Adipose tissue (tissue), 3 donors: ENCODE data around the gene NFKBIL1. TPM values are rescaled to one million over a fixed set of nuclear protein-coding genes. Genes with fewer than 3 reads are reported as not detected.

Source experiments
- H3K27ac ChIP-seq: one replicate; pipeline ENCODE4 v1.5.1; 2013; ENCODE audit warnings: low read depth, low read length
- WGBS, 3 donors: extraction: QIAGEN DNeasy Blood & Tissue Kit; methylation state at CpG; one replicate each; pipeline ENCODE4 v1.1.7; 2013; 5-methylcytosine and 5-hydroxymethylcytosine counted together
- polyA plus RNA-seq, 3 donors: library from polyadenylated mRNA; stranded (reverse); fragments of 200-250 nt; gene quantifications; one replicate each; pipeline ENCODE4 v1.2.3, GENCODE V29; 2013
- donor health status: healthy with polysubstance abuse.
- donor health status: Bipolar disorder and iron deficiency.
- donor health status: healthy.

Gene NFKBIL1
- polyA plus RNA-seq, 3 donors: 21.5 to 40.3 (median 25.0) TPM

DNA sequence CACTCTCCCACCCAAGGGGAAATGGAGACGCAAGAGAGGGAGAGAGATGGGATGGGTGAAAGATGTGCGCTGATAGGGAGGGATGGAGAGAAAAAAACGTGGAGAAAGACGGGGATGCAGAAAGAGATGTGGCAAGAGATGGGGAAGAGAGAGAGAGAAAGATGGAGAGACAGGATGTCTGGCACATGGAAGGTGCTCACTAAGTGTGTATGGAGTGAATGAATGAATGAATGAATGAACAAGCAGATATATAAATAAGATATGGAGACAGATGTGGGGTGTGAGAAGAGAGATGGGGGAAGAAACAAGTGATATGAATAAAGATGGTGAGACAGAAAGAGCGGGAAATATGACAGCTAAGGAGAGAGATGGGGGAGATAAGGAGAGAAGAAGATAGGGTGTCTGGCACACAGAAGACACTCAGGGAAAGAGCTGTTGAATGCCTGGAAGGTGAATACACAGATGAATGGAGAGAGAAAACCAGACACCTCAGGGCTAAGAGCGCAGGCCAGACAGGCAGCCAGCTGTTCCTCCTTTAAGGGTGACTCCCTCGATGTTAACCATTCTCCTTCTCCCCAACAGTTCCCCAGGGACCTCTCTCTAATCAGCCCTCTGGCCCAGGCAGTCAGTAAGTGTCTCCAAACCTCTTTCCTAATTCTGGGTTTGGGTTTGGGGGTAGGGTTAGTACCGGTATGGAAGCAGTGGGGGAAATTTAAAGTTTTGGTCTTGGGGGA is 28.7 kb downstream of the NFKBIL1 start:
- WGBS, 3 donors: 63 to 76% (median 64%) methylated on average over 8 of the region's 8 CpGs

DNA sequence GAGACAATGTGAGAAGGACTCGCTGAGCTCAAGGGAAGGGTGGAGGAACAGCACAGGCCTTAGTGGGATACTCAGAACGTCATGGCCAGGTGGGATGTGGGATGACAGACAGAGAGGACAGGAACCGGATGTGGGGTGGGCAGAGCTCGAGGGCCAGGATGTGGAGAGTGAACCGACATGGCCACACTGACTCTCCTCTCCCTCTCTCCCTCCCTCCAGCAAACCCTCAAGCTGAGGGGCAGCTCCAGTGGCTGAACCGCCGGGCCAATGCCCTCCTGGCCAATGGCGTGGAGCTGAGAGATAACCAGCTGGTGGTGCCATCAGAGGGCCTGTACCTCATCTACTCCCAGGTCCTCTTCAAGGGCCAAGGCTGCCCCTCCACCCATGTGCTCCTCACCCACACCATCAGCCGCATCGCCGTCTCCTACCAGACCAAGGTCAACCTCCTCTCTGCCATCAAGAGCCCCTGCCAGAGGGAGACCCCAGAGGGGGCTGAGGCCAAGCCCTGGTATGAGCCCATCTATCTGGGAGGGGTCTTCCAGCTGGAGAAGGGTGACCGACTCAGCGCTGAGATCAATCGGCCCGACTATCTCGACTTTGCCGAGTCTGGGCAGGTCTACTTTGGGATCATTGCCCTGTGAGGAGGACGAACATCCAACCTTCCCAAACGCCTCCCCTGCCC is 29.6 kb downstream of the NFKBIL1 start:
- WGBS, 3 donors: 82 to 87% (median 87%) methylated on average over 18 to 19 of the region's 19 CpGs
- H3K27ac ChIP-seq: no peak overlapping the region

More for the DNA sequence above, 28.7 kb downstream of the NFKBIL1 start:
- no peak overlapping the region for H3K27ac ChIP-seq

DNA sequence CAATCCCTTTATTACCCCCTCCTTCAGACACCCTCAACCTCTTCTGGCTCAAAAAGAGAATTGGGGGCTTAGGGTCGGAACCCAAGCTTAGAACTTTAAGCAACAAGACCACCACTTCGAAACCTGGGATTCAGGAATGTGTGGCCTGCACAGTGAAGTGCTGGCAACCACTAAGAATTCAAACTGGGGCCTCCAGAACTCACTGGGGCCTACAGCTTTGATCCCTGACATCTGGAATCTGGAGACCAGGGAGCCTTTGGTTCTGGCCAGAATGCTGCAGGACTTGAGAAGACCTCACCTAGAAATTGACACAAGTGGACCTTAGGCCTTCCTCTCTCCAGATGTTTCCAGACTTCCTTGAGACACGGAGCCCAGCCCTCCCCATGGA is 30.2 kb downstream of the NFKBIL1 start:
- WGBS, 3 donors: 84 to 89% (median 88%) methylated on average over 3 of the region's 3 CpGs
- no peak overlapping the region for H3K27ac ChIP-seq

GRCh38 chr6:31578184-31579118 is 31.0 kb downstream of the NFKBIL1 start:
- WGBS, 3 donors: 71 to 86% (median 84%) methylated on average over 12 of the region's 12 CpGs

DNA sequence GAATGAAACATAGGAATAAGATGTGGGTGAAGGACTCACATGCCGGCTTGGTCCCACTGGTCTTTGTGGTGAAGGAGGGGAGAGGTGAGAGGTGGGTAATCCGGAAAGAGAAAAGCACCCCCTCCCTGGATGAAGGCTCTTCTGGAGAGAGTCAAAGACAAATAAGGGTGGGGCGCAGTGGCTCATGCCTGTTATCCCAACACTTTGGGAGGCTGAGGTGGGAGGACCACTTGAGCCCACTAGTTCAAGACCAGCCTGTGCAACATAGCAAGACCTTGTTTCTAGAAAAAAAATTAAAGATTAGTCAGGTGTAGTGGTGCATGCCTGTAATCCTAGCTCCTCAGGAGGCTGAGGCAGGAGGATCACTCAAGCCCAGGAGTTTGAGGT is 31.7 kb downstream of the NFKBIL1 start:
- H3K27ac ChIP-seq: no peak overlapping the region
- 88 to 98% (median 90%) methylated on average over 3 of the region's 3 CpGs for WGBS, 3 donors

More at GRCh38 chr6:31578184-31579118, 31.0 kb downstream of the NFKBIL1 start:
- no peak overlapping the region for H3K27ac ChIP-seq

- H3K27ac ChIP-seq: no peak overlapping the region
- WGBS, 3 donors: 86 to 92% (median 86%) methylated on average over 8 of the region's 8 CpGs
Measured at GRCh38 chr6:31579546-31580437, 32.4 kb downstream of the NFKBIL1 start.

- H3K27ac ChIP-seq: no peak overlapping the region
- WGBS, 3 donors: 27 to 34% (median 30%) methylated on average over 11 of the region's 11 CpGs
Measured at GRCh38 chr6:31580438-31580740, 33.0 kb downstream of the NFKBIL1 start.

DNA sequence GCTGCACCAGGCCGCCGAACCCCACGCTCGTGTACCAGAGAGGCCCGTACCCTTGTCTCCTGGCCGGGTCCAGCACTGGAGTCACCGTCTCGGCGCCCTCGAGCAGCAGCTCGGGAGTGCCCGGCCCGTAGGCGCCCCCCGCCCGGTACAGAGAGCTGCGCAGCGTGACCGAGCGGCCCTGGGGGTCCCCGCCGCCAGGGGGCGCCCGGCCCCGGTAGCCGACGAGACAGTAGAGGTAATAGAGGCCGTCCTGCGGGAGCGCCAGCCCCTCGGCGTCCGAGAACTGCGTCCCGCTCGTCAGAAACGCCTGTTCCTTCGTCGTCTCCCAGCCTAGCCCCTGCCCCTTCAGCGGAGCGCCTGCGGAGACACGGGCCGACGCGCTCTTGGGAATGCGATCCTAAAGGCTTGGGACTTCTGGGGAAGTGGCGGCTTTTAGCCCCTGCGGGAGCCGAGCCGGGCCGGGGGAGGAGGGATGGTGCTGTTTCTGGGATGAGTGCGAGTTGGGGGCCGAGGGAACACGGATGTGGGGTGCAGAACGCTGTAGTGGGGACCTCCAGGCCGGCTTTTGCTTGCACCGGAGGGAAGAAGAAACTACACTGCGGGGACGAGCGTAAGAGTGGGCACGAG is 33.5 kb downstream of the NFKBIL1 start:
- whole genome bisulfite sequencing, 3 donors: 0% methylated on average over 56 to 62 of the region's 62 CpGs
- no peak overlapping the region for H3K27ac ChIP-seq

- no peak overlapping the region for H3K27ac ChIP-seq
- WGBS, 3 donors: 17 to 21% (median 20%) methylated on average over 21 of the region's 21 CpGs
Measured at GRCh38 chr6:31581434-31582229, 34.2 kb downstream of the NFKBIL1 start.

DNA sequence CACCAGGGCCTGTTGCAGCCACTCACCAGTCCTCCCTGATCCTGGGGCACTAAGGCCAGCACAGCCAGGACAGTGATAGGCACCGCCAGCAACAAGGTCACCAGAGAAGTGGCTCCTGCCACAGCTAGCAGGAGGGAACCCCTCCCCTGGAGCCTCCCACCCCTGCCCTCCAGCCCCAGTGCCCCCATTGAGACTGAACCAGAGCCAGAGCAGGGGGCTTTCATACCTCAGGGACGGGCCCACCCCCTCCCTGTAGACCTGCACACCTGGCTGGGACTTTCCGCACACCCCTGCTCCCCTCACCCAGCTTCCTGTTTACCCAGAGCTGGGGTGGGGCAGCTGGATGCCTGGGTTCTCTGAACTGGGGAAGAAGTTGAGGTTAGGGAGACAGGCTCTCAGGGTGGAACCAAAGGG is 34.8 kb downstream of the NFKBIL1 start, which contains the start of gene LTB:
TSS of gene LTB (minus strand) at position 195 of the 414 bp plus-strand sequence. CDS start at position 188, 7 bp downstream.
- 36 to 57% (median 50%) methylated on average over 2 to 3 of the region's 3 CpGs for WGBS, 3 donors
- H3K27ac ChIP-seq: no peak within 1 kb of the TSS

DNA sequence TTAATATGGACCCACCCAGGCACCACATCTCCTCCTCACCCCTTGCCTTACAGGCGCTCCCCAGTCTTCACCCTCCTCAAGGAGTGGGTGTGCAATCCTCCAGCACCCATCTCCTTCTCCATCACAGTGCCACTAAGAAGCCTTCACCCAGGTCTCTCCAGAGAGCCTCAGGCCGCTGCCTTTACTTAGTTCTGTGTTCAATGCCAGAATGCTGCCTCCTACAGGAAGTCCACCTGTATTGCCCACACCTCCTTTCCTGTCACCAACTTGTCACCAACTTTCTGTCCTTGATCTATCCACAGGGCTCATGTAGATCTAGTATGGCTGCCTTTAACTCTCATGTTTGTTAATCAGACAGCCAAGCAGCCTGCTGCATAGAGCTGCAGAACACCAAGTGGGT is 38.1 kb downstream of the NFKBIL1 start:
- no peak overlapping the region for H3K27ac ChIP-seq

GRCh38 chr6:31586008-31586407 is 38.6 kb downstream of the NFKBIL1 start, which contains the start of gene LST1:
LST1 (plus strand) TSS chr6:31586277; CDS start chr6:31587300, 1,023 bp downstream.
- peak within 1 kb of the TSS; percentile 17 for H3K27ac ChIP-seq
- WGBS, 3 donors: 29 to 50% (median 35%) methylated on average over 1 of the region's 1 CpG

More for the DNA sequence above, 38.1 kb downstream of the NFKBIL1 start:
- 58 to 64% (median 62%) methylated on average over 2 of the region's 2 CpGs for WGBS, 3 donors

DNA sequence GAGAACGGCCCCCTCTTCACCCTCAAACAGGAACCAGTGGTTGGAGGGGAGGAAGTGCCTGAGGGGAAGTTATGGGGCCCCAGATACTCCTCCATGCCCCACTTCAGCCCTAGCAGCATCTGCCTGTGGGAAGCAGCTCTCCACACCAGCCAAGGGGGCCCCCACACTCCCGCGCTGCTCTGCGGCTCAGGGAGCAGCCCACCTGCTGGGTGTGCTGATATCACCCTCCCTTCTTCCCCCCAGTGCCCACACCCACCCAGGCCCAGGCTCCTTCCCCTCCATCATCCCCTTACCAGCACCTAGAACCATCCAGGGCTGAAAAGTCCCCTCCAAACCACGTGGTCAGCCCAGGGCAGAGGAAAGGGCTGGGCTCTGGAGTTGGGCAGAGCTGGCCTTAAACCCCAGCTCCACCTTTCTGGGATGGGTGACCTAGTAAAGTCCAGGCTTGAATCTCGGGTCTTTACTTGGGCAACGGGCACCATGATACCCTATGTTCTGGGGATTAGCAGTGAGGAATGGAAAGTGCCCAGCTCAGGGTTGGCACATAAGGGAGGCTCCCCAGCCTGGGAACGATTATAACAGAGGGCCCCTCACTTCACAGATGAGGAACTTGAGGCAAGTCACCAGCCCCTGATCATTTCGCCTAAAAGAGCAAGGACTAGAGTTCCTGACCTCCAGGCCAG is 39.3 kb downstream of the NFKBIL1 start:
- peak overlapping the region; percentile 17 for H3K27ac ChIP-seq
- 43 to 46% (median 46%) methylated on average over 8 to 9 of the region's 9 CpGs for WGBS, 3 donors

DNA sequence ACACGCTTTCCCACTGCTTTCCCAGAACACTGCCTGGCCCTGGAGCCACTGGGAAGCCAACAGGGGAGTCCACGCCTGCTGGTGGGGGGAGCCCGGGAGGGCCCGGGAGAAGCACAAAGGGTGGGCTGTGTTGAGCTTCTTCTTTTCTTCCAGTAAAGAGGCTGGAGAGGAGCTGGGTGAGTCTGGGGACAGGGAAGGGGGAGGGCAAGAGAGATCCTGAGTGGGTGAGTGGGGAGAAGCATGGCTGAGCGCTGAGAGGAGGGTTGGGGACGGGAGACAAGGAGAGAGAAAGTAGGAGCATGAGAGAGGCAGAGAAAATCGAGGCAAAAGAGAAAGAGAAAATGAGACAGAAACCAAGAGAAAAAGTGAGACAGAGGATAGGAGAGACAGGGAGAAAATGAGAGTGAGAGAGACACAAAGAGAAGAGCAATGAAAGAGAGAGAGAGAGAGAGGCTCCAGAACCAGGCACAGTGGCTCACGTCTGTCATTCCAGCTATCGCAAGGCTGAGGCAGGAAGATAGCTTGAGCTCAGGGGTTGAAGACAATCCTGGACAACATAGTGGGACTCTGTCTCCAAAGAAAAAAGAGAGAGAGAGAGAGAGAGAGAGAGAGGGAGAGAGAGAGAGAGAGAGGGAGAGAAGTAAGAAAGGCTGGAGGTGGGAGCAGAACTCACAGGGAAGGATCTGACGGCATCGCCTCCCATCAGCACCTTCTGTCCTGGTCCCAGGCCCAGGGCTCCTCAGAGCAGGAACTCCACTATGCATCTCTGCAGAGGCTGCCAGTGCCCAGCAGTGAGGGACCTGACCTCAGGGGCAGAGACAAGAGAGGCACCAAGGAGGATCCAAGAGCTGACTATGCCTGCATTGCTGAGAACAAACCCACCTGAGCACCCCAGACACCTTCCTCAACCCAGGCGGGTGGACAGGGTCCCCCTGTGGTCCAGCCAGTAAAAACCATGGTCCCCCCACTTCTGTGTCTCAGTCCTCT is 40.7 kb downstream of the NFKBIL1 start:
- no peak overlapping the region for H3K27ac ChIP-seq
- WGBS, 3 donors: 50 to 58% (median 57%) methylated on average over 12 of the region's 12 CpGs
